ENCODE measurements around the gene DGAT2.

GRCh38 chr11:75780888-75781287 lies 12.3 kb downstream of the DGAT2 start:
- TF ChIP-seq MXI1 (conservative IDR thresholded peaks at IDR 0.05; ENCODE audit: poor library complexity, severe bottlenecking) (no peak), EP300 (conservative IDR thresholded peaks at IDR 0.05; ENCODE audit: poor library complexity, severe bottlenecking) (no peak), CTCF (IDR thresholded peaks at IDR 0.05; ENCODE audit: poor library complexity, severe bottlenecking) (no peak)

Data from neural cell (in vitro differentiated cells).